HEK293T (cell line): ENCODE measurements around the gene PRSS3.
"Not testable (repeated sequence)": the region's sequence is repeated elsewhere in the genome, so short reads cannot be mapped to it uniquely, and the experiment has no call there.

Experiments
- CTCF ChIA-PET: fragments of 350-600 bp; formaldehyde crosslinking; extraction: SDS; loops from one replicate; lab custom pipeline; 2021; ENCODE audit warnings: antibody characterized with exemption, inconsistent platforms; lab: Yijun Ruan, JAX
- POLR2A ChIA-PET: fragments of 350-600 bp; formaldehyde crosslinking; extraction: SDS; loops from one replicate; lab custom pipeline; 2020; ENCODE audit warnings: antibody characterized with exemption, inconsistent platforms; lab: Yijun Ruan, JAX
- DNase-seq: peaks from one replicate; pipeline ENCODE4 v3.0.0; 2012; ENCODE audit warnings: mixed read lengths; ENCODE audit errors: extremely low spot score
- ARNT ChIP-seq: fragments of 450-650 bp; IDR thresholded peaks from 2 replicates; pipeline ENCODE4 v1.6.1; 2017; ENCODE audit warnings: mild to moderate bottlenecking
- BHLHE40 ChIP-seq: fragments of 450-650 bp; IDR thresholded peaks from 2 replicates; pipeline ENCODE4 v1.6.1; 2016; ENCODE audit warnings: mild to moderate bottlenecking, moderate library complexity, borderline replicate concordance
- CTBP1 ChIP-seq: fragments of 450-650 bp; IDR thresholded peaks from 2 replicates; pipeline ENCODE4 v1.6.1; 2016; ENCODE audit warnings: borderline replicate concordance
- ELF4 ChIP-seq: fragments of 450-650 bp; IDR thresholded peaks from 2 replicates; pipeline ENCODE4 v1.6.1; 2017; ENCODE audit warnings: antibody characterized with exemption
- FOXA1 ChIP-seq: fragments of 450-650 bp; IDR thresholded peaks from 2 replicates; pipeline ENCODE4 v1.6.1; 2016; ENCODE audit warnings: mild to moderate bottlenecking
- FOXK2 ChIP-seq: fragments of 450-650 bp; IDR thresholded peaks from 2 replicates; pipeline ENCODE4 v1.6.1; 2016; ENCODE audit warnings: mild to moderate bottlenecking
- FOXM1 ChIP-seq: fragments of 450-650 bp; IDR thresholded peaks from 2 replicates; pipeline ENCODE4 v1.6.1; 2017; ENCODE audit warnings: mild to moderate bottlenecking, borderline replicate concordance
- HDGF ChIP-seq: fragments of 450-650 bp; IDR thresholded peaks from 2 replicates; pipeline ENCODE4 v1.6.1; 2017; ENCODE audit warnings: antibody characterized with exemption, borderline replicate concordance
- L3MBTL2 ChIP-seq: fragments of 450-650 bp; conservative IDR thresholded peaks from 2 replicates; pipeline ENCODE4 v1.6.1; 2016; ENCODE audit warnings: mild to moderate bottlenecking
- LEF1 ChIP-seq: fragments of 450-650 bp; IDR thresholded peaks from 2 replicates; pipeline ENCODE4 v1.6.1; 2017; ENCODE audit warnings: mild to moderate bottlenecking, borderline replicate concordance
- NFRKB ChIP-seq: fragments of 450-650 bp; IDR thresholded peaks from 2 replicates; pipeline ENCODE4 v1.6.1; 2016; ENCODE audit warnings: mild to moderate bottlenecking, moderate library complexity
- PKNOX1 ChIP-seq: fragments of 450-650 bp; IDR thresholded peaks from 2 replicates; pipeline ENCODE4 v1.6.1; 2016
- SP1 ChIP-seq: fragments of 450-650 bp; IDR thresholded peaks from 2 replicates; pipeline ENCODE4 v1.6.1; 2017
- SUZ12 ChIP-seq: fragments of 450-650 bp; IDR thresholded peaks from 2 replicates; pipeline ENCODE4 v1.6.1; 2016; ENCODE audit warnings: mild to moderate bottlenecking
- TARDBP ChIP-seq: fragments of 450-650 bp; IDR thresholded peaks from 2 replicates; pipeline ENCODE4 v1.6.1; 2016
- ZNF384 ChIP-seq: fragments of 450-650 bp; IDR thresholded peaks from 2 replicates; pipeline ENCODE4 v1.6.1; 2016

Gene PRSS3

GRCh38 chr9:33752130-33752637 is 43.2 kb upstream of the PRSS3 start:
- ChIA-PET POLR2A (no interaction called here), CTCF (no interaction called here)
- TF ChIP-seq HDGF (no peak), ELF4 (no peak), CTBP1 (no peak), ARNT (no peak), FOXK2 (no peak), LEF1 (no peak), NFRKB (no peak), BHLHE40 (no peak), L3MBTL2 (no peak), FOXA1 (no peak), ZNF384 (no peak), TARDBP (no peak), SP1 (no peak)
- no peak for DNase-seq

- DNase-seq, POLR2A ChIA-PET, CTCF ChIA-PET: not testable (repeated sequence)
Measured at GRCh38 chr9:33752789-33753188, 42.6 kb upstream of the PRSS3 start.

- CTCF ChIA-PET, DNase-seq, POLR2A ChIA-PET: not testable (repeated sequence)
Measured at GRCh38 chr9:33759648-33760047, 35.7 kb upstream of the PRSS3 start.

- POLR2A ChIA-PET = no interaction called here
- TF ChIP-seq L3MBTL2 (no peak), TARDBP (no peak), FOXA1 (no peak), ZNF384 (no peak), ELF4 (no peak), ARNT (no peak), HDGF (no peak), NFRKB (no peak), SP1 (no peak), BHLHE40 (no peak), LEF1 (no peak), PKNOX1 (no peak), SUZ12 (no peak), FOXM1 (no peak), FOXK2 (no peak), CTBP1 (no peak)
- CTCF ChIA-PET = interaction anchor here (0.9 kb wide), 1 partner anchor 16 kb away, joined by 3 read pairs; no protein-coding TSS in a partner anchor
- DNase-seq = no peak
Measured at GRCh38 chr9:33762343-33762742, 33.0 kb upstream of the PRSS3 start.

GRCh38 chr9:33763709-33764108 is 31.7 kb upstream of the PRSS3 start:
- DNase-seq, POLR2A ChIA-PET: not testable (repeated sequence)
- CTCF ChIA-PET = interaction anchor here (0.7 kb wide), 1 partner anchor 140 kb away, joined by 3 read pairs; no protein-coding TSS in a partner anchor

- TF ChIP-seq NFRKB = no peak
- no peak for TF ChIP-seq ZNF384
- no peak for TF ChIP-seq FOXM1
- TF ChIP-seq ELF4 = no peak
- no peak for TF ChIP-seq CTBP1
- no peak for TF ChIP-seq L3MBTL2
- no peak for TF ChIP-seq SP1
- TF ChIP-seq SUZ12 = no peak
- no peak for TF ChIP-seq BHLHE40
- POLR2A ChIA-PET = no interaction called here
- CTCF ChIA-PET = no interaction called here
- DNase-seq = no peak
Measured at GRCh38 chr9:33765411-33765810, 29.9 kb upstream of the PRSS3 start.

- POLR2A ChIA-PET, DNase-seq, CTCF ChIA-PET: not testable (repeated sequence)
Measured at GRCh38 chr9:33770156-33770880, 25.0 kb upstream of the PRSS3 start.

GRCh38 chr9:33773135-33773534 is 22.2 kb upstream of the PRSS3 start:
- CTCF ChIA-PET, POLR2A ChIA-PET, DNase-seq: not testable (repeated sequence)

- CTCF ChIA-PET = interaction anchor here (0.6 kb wide), 1 partner anchor 88 kb away, joined by 3 read pairs; no protein-coding TSS in a partner anchor
- DNase-seq = not testable (repeated sequence)
- POLR2A ChIA-PET = interaction anchor here (0.6 kb wide), 1 partner anchor 120 kb away, joined by 3 read pairs; no protein-coding TSS in a partner anchor
Measured at GRCh38 chr9:33774074-33774659, 21.2 kb upstream of the PRSS3 start.
